Parathyroid adenoma (tissue), 2 donors: ENCODE measurements around the gene MB21D2.

Experiments
- H2AFZ ChIP-seq: fragments of 300-600 bp; sonication (generic); one replicate; pipeline ENCODE4 v1.7.0; 2017; ENCODE audit warnings: antibody characterized with exemption, mild to moderate bottlenecking
- H3K27ac ChIP-seq: fragments of 300-600 bp; sonication (generic); one replicate; pipeline ENCODE4 v1.7.0; 2017
- H3K27me3 ChIP-seq: fragments of 300-600 bp; sonication (generic); one replicate; pipeline ENCODE4 v1.7.0; 2017; ENCODE audit warnings: low read length; ENCODE audit not compliant: control insufficient read depth, insufficient read depth
- H3K36me3 ChIP-seq: fragments of 300-600 bp; sonication (generic); one replicate; pipeline ENCODE4 v1.7.0; 2017; ENCODE audit warnings: low read length; ENCODE audit not compliant: control insufficient read depth, insufficient read depth
- H3K4me1 ChIP-seq: fragments of 300-600 bp; sonication (generic); one replicate; pipeline ENCODE4 v1.7.0; 2017; ENCODE audit warnings: control low read depth
- H3K4me2 ChIP-seq: fragments of 300-600 bp; sonication (generic); one replicate; pipeline ENCODE4 v1.7.0; 2017; ENCODE audit warnings: low read length
- H3K4me3 ChIP-seq: fragments of 300-600 bp; sonication (generic); one replicate; pipeline ENCODE4 v1.7.0; 2017; ENCODE audit warnings: low read depth, low read length
- H3K79me2 ChIP-seq: fragments of 300-600 bp; sonication (generic); one replicate; pipeline ENCODE4 v1.7.0; 2017; ENCODE audit warnings: control low read depth
- H3K9ac ChIP-seq: fragments of 300-600 bp; sonication (generic); one replicate; pipeline ENCODE4 v1.7.0; 2017; ENCODE audit warnings: mild to moderate bottlenecking
- H3K9me3 ChIP-seq: fragments of 300-600 bp; sonication (generic); one replicate; pipeline ENCODE4 v1.7.0; 2017; ENCODE audit warnings: low read length; ENCODE audit not compliant: control insufficient read depth
- TF ChIP-seq, protein P1 (sequence below): fragments of 300-600 bp; sonication (generic); IDR thresholded peaks from one replicate; pipeline ENCODE4 v1.7.0; 2017; ENCODE audit warnings: antibody characterized with exemption, mild to moderate bottlenecking
- donor health status: primary hyperparathyroidism.

Gene MB21D2

GRCh38 chr3:192906940-192907339, 10.7 kb downstream of the MB21D2 start:
- Histone ChIP-seq H2AFZ (no peak overlapping the region), H3K9me3 (no peaks in the 10 kb centered on the region), H3K9ac (no peak overlapping the region), H3K36me3 (no peaks in the 10 kb centered on the region), H3K4me1 (peaks cover 15% of the 10 kb centered on the region), H3K79me2 (peaks cover 11% of the 10 kb centered on the region), H3K27ac (no peak overlapping the region), H3K4me3 (no peak overlapping the region), H3K4me2 (no peak overlapping the region), H3K27me3 (no peaks in the 10 kb centered on the region)
- TF ChIP-seq, protein P1, sequence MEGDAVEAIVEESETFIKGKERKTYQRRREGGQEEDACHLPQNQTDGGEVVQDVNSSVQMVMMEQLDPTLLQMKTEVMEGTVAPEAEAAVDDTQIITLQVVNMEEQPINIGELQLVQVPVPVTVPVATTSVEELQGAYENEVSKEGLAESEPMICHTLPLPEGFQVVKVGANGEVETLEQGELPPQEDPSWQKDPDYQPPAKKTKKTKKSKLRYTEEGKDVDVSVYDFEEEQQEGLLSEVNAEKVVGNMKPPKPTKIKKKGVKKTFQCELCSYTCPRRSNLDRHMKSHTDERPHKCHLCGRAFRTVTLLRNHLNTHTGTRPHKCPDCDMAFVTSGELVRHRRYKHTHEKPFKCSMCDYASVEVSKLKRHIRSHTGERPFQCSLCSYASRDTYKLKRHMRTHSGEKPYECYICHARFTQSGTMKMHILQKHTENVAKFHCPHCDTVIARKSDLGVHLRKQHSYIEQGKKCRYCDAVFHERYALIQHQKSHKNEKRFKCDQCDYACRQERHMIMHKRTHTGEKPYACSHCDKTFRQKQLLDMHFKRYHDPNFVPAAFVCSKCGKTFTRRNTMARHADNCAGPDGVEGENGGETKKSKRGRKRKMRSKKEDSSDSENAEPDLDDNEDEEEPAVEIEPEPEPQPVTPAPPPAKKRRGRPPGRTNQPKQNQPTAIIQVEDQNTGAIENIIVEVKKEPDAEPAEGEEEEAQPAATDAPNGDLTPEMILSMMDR: no peak

- no peak overlapping the region for H3K9ac ChIP-seq
- no peak overlapping the region for H3K27ac ChIP-seq
- peaks cover 15% of the 10 kb centered on the region for H3K4me1 ChIP-seq
- peaks cover 11% of the 10 kb centered on the region for H3K79me2 ChIP-seq
- H3K27me3 ChIP-seq: no peaks in the 10 kb centered on the region
- H3K9me3 ChIP-seq: no peaks in the 10 kb centered on the region
- H2AFZ ChIP-seq: no peak overlapping the region
- no peak overlapping the region for H3K4me2 ChIP-seq
- no peak overlapping the region for H3K4me3 ChIP-seq
- TF ChIP-seq, protein P1: no peak
- no peaks in the 10 kb centered on the region for H3K36me3 ChIP-seq
These were observed 11.5 kb downstream of the MB21D2 start for GRCh38 chr3:192905980-192906678.

GRCh38 chr3:192904632-192905289, 12.9 kb downstream of the MB21D2 start:
- no peak overlapping the region for H3K9ac ChIP-seq

GRCh38 chr3:192902549-192902948, 15.1 kb downstream of the MB21D2 start:
- no peak overlapping the region for H3K27ac ChIP-seq

More at GRCh38 chr3:192904632-192905289, 12.9 kb downstream of the MB21D2 start:
- Histone ChIP-seq H3K79me2 (peaks cover 11% of the 10 kb centered on the region), H2AFZ (no peak overlapping the region), H3K27ac (no peak overlapping the region), H3K9me3 (no peaks in the 10 kb centered on the region), H3K27me3 (no peaks in the 10 kb centered on the region), H3K4me2 (no peak overlapping the region), H3K4me3 (no peak overlapping the region), H3K4me1 (peaks cover 15% of the 10 kb centered on the region), H3K36me3 (no peaks in the 10 kb centered on the region)
- TF ChIP-seq, protein P1: no peak

More at GRCh38 chr3:192902549-192902948, 15.1 kb downstream of the MB21D2 start:
- no peaks in the 10 kb centered on the region for H3K9me3 ChIP-seq
- H3K79me2 ChIP-seq: peaks cover 11% of the 10 kb centered on the region
- no peaks in the 10 kb centered on the region for H3K27me3 ChIP-seq
- H3K4me2 ChIP-seq: no peak overlapping the region
- H2AFZ ChIP-seq: no peak overlapping the region
- no peak overlapping the region for H3K9ac ChIP-seq
- TF ChIP-seq, protein P1: no peak
- no peaks in the 10 kb centered on the region for H3K36me3 ChIP-seq
- peaks cover 9% of the 10 kb centered on the region for H3K4me1 ChIP-seq
- H3K4me3 ChIP-seq: no peak overlapping the region
